WTC11 (cell line): ENCODE data around the gene ZNF763. TPM values are rescaled to one million over a fixed set of nuclear protein-coding genes. Genes with fewer than 3 reads are reported as not detected.

Experiments
- ATF1 ChIP-seq: sonication (generic); formaldehyde crosslinking; IDR thresholded peaks from 2 replicates; pipeline ENCODE4 v1.8.1; 2023; ENCODE audit warnings: mild to moderate bottlenecking, moderate library complexity, missing genetic modification reagents
- GRHL2 ChIP-seq: fragments of 250-450 bp; sonication (Bioruptor Pico); IDR thresholded peaks from 2 replicates; pipeline ENCODE4 v1.8.0; 2022; ENCODE audit warnings: mild to moderate bottlenecking, moderate library complexity; ENCODE audit not compliant: insufficient replicate concordance, severe bottlenecking
- JUN ChIP-seq: sonication (generic); formaldehyde crosslinking; IDR thresholded peaks from 2 replicates; pipeline ENCODE4 v1.8.0; 2023; ENCODE audit warnings: mild to moderate bottlenecking, missing genetic modification reagents
- KAT7 ChIP-seq: sonication (generic); formaldehyde crosslinking; IDR thresholded peaks from 2 replicates; pipeline ENCODE4 v1.8.1; 2023; ENCODE audit warnings: missing genetic modification reagents, mild to moderate bottlenecking, borderline replicate concordance
- MYBL2 ChIP-seq: sonication (generic); formaldehyde crosslinking; IDR thresholded peaks from 2 replicates; pipeline ENCODE4 v1.8.1; 2023; ENCODE audit warnings: mild to moderate bottlenecking, moderate library complexity, missing genetic modification reagents
- TP53 ChIP-seq: sonication (generic); formaldehyde crosslinking; IDR thresholded peaks from 2 replicates; pipeline ENCODE4 v1.8.1; 2023; ENCODE audit warnings: mild to moderate bottlenecking, missing genetic modification reagents
- total RNA-seq: library from RNA; stranded (reverse); gene quantifications from 3 replicates; pipeline ENCODE4 v1.2.3, GENCODE V29; 2021
- TF ChIP-seq, protein P1 (sequence below): sonication (generic); formaldehyde crosslinking; IDR thresholded peaks from 2 replicates; pipeline ENCODE4 v1.8.0; 2022; ENCODE audit warnings: mild to moderate bottlenecking, missing genetic modification reagents
- TF ChIP-seq, protein P2 (sequence below): sonication (generic); formaldehyde crosslinking; IDR thresholded peaks from 2 replicates; pipeline ENCODE4 v1.8.1; 2023; ENCODE audit warnings: mild to moderate bottlenecking, moderate library complexity, missing genetic modification reagents
- TF ChIP-seq, protein P3 (sequence below): sonication (generic); formaldehyde crosslinking; conservative IDR thresholded peaks from 2 replicates; pipeline ENCODE4 v1.8.1; 2023; ENCODE audit warnings: mild to moderate bottlenecking, low read depth, missing genetic modification reagents, moderate library complexity
- TF ChIP-seq, protein P4 (sequence below): fragments of 250-450 bp; sonication (Bioruptor Pico); conservative IDR thresholded peaks from 2 replicates; pipeline ENCODE4 v1.9.0; 2021; ENCODE audit warnings: mild to moderate bottlenecking
- TF ChIP-seq, protein P5 (sequence below): sonication (generic); formaldehyde crosslinking; IDR thresholded peaks from 2 replicates; pipeline ENCODE4 v1.8.1; 2023; ENCODE audit warnings: mild to moderate bottlenecking, missing genetic modification reagents, borderline replicate concordance
- TF ChIP-seq, protein P6 (sequence below): sonication (generic); formaldehyde crosslinking; IDR thresholded peaks from 2 replicates; pipeline ENCODE4 v1.8.0; 2023; ENCODE audit warnings: missing genetic modification reagents, mild to moderate bottlenecking, borderline replicate concordance
- TF ChIP-seq, protein P7 (sequence below): sonication (generic); formaldehyde crosslinking; IDR thresholded peaks from 2 replicates; pipeline ENCODE4 v1.8.1; 2022; ENCODE audit warnings: low read depth, mild to moderate bottlenecking, moderate library complexity, missing genetic modification reagents, borderline replicate concordance
- TF ChIP-seq, protein P8 (sequence below): fragments of 250-450 bp; sonication (Bioruptor Pico); IDR thresholded peaks from 2 replicates; pipeline ENCODE4 v1.9.0; 2021; ENCODE audit warnings: mild to moderate bottlenecking, borderline replicate concordance

Gene ZNF763
- total RNA-seq, 1 experiment from 2014 or later, result 2.9 TPM

DNA sequence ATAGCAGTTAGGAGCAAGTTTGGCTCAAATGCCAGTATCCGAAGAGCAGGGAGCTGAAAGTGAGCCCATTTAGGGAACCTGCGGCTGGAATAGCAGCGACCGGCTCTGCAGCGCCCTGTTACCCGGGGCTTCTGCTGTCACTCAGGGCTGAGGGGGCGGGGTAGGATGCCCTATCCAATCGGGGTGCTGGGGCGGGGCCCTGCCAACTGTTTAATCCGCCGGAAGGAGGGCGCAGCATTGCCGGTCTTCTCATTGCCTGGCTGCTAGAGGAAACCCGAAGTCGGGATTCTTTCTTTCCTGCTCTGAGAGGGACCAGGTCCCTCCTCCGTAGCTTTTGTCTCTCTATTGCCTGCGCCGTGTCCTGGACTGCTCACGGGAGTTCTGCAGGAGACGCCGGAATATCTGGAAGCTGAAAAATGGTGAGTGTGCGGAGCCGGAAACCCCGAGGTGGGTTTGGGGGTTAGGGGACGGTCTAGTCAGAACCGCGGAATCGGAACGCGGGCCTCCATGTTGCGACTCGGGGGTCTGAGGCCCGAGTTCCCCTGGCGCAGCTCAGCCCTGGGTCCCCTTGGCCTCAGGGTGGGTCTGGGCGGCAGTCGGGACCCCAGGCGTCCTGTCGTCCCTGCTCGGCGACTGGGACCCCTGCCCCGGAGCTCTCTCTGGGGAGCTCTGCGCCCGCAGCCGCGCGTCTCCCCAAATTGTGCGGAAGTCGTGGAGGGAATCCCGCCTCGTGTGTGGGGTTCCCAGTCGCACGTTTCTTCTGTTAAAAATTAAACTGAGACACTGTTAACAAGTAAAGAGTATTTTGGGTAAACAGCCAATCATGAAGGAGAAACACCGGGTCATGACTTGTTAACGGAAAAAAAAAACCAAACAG lies 22.8 kb downstream of the ZNF763 start (continued):
- 0 out of 2 replicates have a peak, but pooled peaks have one; percentile 68 for TF ChIP-seq TP53 (CRISPR knock-in tag)
- TF ChIP-seq, protein P1, sequence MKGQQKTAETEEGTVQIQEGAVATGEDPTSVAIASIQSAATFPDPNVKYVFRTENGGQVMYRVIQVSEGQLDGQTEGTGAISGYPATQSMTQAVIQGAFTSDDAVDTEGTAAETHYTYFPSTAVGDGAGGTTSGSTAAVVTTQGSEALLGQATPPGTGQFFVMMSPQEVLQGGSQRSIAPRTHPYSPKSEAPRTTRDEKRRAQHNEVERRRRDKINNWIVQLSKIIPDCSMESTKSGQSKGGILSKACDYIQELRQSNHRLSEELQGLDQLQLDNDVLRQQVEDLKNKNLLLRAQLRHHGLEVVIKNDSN, result no peak
- TF ChIP-seq KAT7, result no peak
- TF ChIP-seq, protein P2, sequence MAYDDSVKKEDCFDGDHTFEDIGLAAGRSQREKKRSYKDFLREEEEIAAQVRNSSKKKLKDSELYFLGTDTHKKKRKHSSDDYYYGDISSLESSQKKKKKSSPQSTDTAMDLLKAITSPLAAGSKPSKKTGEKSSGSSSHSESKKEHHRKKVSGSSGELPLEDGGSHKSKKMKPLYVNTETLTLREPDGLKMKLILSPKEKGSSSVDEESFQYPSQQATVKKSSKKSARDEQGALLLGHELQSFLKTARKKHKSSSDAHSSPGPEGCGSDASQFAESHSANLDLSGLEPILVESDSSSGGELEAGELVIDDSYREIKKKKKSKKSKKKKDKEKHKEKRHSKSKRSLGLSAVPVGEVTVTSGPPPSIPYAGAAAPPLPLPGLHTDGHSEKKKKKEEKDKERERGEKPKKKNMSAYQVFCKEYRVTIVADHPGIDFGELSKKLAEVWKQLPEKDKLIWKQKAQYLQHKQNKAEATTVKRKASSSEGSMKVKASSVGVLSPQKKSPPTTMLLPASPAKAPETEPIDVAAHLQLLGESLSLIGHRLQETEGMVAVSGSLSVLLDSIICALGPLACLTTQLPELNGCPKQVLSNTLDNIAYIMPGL, result no peak; the same call in 1 of the 2 replicates
- TF ChIP-seq, protein P3, sequence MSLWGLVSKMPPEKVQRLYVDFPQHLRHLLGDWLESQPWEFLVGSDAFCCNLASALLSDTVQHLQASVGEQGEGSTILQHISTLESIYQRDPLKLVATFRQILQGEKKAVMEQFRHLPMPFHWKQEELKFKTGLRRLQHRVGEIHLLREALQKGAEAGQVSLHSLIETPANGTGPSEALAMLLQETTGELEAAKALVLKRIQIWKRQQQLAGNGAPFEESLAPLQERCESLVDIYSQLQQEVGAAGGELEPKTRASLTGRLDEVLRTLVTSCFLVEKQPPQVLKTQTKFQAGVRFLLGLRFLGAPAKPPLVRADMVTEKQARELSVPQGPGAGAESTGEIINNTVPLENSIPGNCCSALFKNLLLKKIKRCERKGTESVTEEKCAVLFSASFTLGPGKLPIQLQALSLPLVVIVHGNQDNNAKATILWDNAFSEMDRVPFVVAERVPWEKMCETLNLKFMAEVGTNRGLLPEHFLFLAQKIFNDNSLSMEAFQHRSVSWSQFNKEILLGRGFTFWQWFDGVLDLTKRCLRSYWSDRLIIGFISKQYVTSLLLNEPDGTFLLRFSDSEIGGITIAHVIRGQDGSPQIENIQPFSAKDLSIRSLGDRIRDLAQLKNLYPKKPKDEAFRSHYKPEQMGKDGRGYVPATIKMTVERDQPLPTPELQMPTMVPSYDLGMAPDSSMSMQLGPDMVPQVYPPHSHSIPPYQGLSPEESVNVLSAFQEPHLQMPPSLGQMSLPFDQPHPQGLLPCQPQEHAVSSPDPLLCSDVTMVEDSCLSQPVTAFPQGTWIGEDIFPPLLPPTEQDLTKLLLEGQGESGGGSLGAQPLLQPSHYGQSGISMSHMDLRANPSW (CRISPR knock-in tag), result no peak
- TF ChIP-seq ATF1 (CRISPR knock-in tag), result no peak
- TF ChIP-seq, protein P4, sequence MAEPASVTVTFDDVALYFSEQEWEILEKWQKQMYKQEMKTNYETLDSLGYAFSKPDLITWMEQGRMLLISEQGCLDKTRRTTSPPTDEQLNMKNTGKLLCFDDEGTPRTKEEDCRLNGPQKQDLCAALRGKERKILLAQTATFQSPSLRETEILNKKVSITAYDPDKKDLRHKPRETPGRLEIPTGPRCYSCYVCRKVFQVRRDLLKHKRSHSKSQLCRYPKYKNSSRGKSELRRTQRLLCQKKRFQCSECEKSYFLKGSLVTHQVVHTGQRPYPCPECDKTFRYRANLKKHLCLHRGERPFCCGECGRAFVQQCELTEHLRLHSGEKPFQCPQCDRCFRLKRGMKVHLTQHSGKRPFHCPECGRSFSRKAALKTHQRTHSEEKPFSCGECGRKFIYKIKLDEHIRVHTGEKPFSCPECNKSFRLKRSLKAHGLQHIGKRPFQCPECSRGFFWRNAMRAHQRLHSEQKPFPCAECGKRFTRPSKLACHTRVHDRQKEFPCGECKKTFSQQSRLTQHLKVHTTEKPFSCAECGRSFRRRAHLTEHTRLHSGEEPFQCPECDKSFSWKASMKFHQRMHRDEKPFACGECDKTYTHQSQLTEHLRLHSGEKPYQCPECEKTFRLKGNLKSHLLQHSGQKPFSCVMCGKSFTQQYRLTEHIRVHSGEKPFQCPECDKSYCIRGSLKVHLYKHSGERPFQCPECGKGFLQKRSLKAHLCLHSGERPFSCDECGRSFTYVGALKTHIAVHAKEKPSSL (CRISPR knock-in tag), result no peak
- TF ChIP-seq JUN (CRISPR knock-in tag), result 0 out of 2 replicates have a peak, but pooled peaks have one; percentile 24
- 0 out of 2 replicates have a peak, but pooled peaks have one; percentile 32 for TF ChIP-seq MYBL2 (CRISPR knock-in tag)
- TF ChIP-seq, protein P5, sequence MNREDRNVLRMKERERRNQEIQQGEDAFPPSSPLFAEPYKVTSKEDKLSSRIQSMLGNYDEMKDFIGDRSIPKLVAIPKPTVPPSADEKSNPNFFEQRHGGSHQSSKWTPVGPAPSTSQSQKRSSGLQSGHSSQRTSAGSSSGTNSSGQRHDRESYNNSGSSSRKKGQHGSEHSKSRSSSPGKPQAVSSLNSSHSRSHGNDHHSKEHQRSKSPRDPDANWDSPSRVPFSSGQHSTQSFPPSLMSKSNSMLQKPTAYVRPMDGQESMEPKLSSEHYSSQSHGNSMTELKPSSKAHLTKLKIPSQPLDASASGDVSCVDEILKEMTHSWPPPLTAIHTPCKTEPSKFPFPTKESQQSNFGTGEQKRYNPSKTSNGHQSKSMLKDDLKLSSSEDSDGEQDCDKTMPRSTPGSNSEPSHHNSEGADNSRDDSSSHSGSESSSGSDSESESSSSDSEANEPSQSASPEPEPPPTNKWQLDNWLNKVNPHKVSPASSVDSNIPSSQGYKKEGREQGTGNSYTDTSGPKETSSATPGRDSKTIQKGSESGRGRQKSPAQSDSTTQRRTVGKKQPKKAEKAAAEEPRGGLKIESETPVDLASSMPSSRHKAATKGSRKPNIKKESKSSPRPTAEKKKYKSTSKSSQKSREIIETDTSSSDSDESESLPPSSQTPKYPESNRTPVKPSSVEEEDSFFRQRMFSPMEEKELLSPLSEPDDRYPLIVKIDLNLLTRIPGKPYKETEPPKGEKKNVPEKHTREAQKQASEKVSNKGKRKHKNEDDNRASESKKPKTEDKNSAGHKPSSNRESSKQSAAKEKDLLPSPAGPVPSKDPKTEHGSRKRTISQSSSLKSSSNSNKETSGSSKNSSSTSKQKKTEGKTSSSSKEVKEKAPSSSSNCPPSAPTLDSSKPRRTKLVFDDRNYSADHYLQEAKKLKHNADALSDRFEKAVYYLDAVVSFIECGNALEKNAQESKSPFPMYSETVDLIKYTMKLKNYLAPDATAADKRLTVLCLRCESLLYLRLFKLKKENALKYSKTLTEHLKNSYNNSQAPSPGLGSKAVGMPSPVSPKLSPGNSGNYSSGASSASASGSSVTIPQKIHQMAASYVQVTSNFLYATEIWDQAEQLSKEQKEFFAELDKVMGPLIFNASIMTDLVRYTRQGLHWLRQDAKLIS, result no peak
- TF ChIP-seq GRHL2 (CRISPR knock-in tag), result no peak
- TF ChIP-seq, protein P6, sequence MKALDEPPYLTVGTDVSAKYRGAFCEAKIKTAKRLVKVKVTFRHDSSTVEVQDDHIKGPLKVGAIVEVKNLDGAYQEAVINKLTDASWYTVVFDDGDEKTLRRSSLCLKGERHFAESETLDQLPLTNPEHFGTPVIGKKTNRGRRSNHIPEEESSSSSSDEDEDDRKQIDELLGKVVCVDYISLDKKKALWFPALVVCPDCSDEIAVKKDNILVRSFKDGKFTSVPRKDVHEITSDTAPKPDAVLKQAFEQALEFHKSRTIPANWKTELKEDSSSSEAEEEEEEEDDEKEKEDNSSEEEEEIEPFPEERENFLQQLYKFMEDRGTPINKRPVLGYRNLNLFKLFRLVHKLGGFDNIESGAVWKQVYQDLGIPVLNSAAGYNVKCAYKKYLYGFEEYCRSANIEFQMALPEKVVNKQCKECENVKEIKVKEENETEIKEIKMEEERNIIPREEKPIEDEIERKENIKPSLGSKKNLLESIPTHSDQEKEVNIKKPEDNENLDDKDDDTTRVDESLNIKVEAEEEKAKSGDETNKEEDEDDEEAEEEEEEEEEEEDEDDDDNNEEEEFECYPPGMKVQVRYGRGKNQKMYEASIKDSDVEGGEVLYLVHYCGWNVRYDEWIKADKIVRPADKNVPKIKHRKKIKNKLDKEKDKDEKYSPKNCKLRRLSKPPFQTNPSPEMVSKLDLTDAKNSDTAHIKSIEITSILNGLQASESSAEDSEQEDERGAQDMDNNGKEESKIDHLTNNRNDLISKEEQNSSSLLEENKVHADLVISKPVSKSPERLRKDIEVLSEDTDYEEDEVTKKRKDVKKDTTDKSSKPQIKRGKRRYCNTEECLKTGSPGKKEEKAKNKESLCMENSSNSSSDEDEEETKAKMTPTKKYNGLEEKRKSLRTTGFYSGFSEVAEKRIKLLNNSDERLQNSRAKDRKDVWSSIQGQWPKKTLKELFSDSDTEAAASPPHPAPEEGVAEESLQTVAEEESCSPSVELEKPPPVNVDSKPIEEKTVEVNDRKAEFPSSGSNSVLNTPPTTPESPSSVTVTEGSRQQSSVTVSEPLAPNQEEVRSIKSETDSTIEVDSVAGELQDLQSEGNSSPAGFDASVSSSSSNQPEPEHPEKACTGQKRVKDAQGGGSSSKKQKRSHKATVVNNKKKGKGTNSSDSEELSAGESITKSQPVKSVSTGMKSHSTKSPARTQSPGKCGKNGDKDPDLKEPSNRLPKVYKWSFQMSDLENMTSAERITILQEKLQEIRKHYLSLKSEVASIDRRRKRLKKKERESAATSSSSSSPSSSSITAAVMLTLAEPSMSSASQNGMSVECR (CRISPR knock-in tag), result no peak
- TF ChIP-seq, protein P7, sequence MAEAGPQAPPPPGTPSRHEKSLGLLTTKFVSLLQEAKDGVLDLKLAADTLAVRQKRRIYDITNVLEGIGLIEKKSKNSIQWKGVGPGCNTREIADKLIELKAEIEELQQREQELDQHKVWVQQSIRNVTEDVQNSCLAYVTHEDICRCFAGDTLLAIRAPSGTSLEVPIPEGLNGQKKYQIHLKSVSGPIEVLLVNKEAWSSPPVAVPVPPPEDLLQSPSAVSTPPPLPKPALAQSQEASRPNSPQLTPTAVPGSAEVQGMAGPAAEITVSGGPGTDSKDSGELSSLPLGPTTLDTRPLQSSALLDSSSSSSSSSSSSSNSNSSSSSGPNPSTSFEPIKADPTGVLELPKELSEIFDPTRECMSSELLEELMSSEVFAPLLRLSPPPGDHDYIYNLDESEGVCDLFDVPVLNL (CRISPR knock-in tag), result no peak
- TF ChIP-seq, protein P8, sequence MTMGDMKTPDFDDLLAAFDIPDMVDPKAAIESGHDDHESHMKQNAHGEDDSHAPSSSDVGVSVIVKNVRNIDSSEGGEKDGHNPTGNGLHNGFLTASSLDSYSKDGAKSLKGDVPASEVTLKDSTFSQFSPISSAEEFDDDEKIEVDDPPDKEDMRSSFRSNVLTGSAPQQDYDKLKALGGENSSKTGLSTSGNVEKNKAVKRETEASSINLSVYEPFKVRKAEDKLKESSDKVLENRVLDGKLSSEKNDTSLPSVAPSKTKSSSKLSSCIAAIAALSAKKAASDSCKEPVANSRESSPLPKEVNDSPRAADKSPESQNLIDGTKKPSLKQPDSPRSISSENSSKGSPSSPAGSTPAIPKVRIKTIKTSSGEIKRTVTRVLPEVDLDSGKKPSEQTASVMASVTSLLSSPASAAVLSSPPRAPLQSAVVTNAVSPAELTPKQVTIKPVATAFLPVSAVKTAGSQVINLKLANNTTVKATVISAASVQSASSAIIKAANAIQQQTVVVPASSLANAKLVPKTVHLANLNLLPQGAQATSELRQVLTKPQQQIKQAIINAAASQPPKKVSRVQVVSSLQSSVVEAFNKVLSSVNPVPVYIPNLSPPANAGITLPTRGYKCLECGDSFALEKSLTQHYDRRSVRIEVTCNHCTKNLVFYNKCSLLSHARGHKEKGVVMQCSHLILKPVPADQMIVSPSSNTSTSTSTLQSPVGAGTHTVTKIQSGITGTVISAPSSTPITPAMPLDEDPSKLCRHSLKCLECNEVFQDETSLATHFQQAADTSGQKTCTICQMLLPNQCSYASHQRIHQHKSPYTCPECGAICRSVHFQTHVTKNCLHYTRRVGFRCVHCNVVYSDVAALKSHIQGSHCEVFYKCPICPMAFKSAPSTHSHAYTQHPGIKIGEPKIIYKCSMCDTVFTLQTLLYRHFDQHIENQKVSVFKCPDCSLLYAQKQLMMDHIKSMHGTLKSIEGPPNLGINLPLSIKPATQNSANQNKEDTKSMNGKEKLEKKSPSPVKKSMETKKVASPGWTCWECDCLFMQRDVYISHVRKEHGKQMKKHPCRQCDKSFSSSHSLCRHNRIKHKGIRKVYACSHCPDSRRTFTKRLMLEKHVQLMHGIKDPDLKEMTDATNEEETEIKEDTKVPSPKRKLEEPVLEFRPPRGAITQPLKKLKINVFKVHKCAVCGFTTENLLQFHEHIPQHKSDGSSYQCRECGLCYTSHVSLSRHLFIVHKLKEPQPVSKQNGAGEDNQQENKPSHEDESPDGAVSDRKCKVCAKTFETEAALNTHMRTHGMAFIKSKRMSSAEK (CRISPR knock-in tag), result no peak
